Measurements from ENCODE around the gene TKTL1.

The TKTL1 gene

DNA sequence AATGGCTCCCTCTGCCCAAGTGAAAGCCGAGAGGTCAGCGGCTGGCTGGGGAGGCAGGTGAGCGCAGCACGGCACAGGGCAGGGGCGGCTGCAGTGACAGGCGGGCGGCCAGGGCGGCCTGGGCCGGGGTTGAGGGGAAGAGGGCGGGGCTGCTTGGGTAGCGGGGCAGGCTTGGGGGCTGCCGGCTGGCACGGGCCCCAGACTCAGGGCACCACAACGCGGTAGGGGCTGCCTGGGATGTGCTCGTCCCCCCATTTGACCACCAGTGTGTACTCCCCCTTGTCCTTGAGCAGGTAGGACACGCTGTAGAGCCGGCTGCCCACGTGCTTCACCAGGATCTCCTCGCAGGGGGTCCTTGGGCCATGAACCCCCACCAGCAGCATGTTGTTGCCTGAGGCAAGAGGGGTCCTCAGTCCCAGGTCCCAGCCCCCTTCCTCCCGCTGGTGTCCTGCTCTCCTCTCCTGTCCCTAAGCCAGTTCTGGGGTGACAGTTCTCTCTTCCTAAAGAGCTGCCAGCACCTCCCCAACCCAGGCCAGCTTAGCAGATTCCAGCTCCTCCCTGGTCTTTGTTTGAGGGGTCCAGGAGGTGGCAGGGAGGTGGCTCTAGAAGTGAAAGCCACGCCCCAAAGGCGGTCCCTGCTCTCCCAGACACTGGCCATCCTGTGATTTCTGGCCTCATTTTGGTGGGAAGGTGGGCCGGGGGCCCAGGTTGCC, 53.2 kb downstream of the TKTL1 start:
- no peak for DNase-seq

DNA sequence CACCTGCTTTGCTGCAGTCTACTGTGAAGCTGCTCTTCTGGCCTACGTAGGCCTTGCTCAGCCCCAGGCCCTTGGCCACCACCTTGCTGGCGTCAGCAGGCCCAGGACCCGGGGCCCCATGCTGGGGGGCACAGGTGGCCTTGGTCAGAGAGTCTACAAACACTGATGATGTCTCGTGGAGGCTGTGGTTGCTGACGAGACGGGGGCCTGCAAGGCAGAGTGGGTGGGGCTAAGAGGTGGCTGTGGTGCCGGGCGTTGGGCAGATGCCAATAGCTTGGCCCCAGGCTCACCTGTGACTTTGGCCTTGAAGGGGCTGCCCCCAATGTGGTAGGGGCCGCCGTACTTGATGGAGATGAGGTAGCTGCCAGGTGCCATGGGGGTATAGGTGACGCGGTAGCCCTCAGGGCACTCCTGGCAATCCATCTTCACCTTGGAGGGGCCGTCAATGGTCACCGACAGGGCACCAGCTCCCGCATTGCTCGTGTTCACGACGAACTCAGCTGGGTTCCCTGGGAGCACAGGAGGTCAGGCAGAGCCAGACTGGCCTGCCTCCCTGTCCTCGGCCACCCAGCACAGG, 53.9 kb downstream of the TKTL1 start:
- no peak for DNase-seq

DNA sequence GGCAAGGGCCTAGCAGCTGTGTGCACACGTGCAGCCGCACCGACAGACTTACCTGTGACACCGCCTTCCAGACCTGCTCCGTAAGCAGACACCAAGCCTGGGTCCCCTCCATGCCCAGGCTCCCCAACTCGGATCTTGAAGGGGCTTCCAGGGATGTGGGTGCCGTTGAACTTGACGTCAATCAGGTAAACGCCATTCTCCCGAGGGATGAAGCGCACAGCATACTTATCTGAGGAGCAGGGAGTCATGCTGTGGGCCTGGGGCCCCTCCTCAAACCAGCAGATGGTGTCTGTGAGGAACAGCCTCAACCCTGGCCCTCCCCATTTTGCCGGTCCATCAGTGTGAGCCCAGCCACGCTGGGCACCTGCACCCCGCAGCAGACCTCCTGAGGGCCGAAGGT, 54.4 kb downstream of the TKTL1 start:
- no peak for DNase-seq

DNA sequence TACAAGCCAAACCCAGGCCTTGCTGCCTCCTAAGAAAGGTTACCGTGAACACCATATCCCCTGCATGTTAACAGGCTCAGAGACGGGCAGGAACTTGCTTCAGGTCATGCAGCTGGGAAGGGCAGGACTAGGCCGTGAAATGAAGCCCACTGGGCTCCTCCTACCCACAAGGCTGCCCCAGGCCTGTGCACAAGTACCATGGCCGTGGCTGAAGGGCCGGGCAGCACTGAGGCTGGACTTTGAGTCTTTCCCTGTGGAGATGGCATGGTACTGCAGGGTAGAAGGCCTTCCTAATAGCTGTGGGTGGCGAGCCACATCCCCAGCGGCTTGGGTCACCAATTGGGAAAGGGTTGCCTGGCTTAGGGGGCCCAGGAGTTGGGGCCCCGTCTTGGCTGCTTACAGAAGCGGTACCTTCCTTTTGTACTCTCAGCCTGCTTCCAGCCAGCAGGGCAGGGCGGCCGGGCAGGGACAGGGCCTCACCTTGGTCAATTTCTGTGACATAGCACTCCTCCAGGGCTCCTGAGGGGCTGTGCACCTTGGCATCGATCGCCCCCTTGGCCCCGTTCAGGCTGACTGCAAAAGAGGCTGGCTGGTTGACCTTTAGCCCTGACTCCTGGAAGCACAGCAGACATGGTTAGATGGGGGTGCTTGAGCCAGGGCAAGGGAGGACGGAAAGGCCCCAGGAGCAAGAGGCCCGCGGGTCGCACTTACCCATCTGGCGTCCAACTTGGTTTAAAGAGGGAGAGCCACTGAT, 55.0 kb downstream of the TKTL1 start:
- no peak for DNase-seq

DNA sequence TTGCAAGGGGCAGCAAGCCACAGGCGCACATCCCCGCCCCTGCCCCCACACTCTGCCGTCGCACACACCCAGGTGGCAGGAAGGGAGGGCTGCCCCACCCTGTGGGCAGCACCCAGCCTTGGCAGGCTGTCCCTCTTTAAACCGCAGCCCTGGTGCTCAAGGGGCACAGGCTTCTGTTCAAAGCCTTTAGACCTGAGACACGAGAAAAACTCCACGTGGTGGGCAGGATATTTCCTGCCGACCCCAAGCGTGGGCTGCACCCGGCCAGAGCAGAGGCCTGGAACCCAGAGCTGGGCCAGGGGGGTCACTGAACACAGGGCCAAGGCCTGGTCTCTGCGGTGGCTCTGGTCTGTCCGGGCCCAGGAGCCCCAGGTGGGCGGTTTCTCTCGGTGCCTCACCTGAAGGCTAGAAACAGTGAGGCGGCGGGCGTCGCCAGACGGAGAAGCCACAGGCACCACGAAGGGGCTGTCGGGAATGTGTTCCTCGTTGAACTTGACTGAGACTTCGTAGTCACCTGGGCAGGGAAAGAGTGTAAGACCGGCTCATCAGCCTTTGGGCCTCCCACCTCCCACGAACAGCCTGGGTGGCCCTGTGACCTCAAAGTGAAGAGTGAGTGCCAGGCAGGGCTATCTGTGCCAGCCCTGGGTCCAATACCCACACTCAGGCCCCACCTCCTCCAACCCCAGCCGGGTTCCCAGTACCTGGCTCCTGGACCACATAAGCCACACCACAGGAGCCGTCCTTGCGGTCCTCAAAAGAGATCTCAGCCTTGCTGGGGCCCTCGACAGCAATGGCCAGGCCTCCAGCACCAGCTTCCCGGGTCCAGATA, 55.8 kb downstream of the TKTL1 start:
- no peak for DNase-seq

DNA sequence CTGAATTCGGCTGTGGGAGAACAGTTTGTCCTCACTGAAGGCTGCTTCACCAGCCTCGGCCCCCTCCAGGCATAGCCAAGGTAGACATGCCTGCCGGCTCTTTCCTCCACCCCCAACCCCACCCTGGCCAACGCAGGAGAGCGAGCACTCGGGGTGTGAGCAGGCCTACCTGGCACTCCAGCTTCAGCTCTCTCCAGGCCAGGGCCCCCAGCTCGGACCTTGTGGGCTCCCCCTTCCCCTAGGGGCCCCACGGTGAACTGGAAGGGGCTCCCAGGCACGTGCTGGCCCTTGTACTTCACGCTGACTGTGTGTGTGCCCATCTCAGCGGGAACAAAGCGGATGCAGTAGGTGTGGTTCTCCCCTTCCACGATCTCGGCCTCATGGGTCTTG, 56.4 kb downstream of the TKTL1 start:
- no peak for DNase-seq

DNA sequence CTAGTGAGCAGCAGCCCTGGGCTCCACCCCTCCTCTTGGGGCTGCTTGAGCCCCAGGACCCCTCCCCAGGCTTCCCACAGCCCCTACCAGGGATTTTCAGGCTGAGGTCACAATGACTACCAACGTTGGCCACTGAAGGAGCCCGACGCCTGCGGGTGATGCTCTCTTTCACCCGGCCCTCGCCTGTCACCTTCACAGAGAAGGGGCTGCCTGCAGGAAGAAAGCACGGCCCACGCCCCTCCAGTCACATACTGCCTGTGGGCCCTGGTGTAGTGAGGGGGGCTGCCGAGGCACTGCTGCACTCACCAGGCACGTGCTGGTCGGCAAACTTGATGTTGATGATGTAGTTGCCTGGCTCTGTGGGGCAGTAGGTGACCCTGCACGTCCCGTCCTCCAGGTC, 56.9 kb downstream of the TKTL1 start:
- DNase-seq: no peak

DNA sequence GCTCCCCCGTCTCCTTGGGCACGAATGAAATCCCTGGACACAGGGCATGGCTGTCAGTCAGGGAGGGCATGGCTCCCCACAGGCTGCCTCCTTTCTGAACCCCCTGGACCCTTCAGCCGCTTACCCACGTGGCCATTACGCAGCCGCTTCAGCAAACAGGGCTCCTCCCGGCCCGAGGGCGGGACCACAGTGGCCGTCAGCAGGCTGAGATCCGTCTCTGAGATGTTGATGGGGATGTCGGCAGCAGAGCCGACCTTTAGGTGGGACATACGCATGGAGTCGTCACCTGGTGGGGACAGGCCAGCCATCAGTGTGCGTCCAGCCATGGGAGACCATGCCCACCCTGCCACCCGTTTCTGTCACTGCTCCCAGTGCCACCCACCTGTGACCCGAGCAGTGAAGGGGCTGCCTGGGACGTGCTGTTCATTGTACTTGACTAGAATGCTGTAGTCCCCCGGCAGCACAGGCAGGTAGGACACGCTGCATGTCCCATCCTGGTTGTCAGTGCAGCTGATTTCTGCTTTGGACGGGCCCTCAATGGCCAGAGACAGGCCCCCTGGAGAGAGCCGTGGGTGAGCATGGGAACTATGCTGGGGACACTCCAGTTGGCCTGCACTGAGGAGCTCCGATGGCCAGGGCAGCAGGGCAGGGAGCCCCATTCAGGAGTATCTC, 57.7 kb downstream of the TKTL1 start:
- no peak for DNase-seq

DNA sequence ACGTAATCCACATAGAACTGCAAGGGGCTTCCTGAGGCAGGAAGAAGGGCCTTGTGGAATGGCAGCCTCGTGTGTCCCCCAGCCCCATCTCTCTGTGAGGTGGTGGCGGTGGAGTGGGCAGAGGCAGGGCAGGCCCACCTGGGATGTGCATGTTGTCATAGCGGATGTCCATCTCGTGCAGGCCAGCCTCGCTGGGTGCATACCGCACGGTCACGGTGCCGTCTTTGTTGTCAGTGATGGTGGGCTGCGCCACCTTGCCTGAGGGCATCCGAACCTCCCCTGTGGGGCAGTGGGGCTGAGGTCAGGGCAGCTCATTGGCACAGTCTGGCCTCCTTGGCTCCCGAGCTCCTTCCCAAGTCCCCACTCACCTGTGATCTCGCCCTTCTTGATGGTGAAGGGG, 58.4 kb downstream of the TKTL1 start:
- DNase-seq: no peak

DNA sequence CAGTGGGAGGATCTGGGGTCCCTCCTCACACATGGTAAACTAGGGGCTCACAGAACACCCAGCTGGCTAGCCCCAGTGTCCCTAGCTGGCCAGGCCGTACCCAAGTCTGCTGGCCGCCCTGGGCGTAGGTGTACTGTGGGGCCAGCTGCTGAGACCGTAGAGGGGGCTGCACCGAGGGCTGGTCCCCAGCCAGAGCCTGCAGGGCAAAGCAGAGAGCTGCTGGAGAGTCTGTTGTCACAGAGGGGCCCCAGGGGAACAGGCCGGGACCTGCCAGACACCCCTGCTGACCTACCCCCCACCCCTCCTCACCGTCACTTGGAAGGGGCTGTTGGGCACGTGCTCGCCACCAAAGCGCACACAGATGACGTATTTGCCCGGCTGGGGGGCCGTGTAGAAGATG, 58.9 kb downstream of the TKTL1 start:
- DNase-seq: no peak

DNA sequence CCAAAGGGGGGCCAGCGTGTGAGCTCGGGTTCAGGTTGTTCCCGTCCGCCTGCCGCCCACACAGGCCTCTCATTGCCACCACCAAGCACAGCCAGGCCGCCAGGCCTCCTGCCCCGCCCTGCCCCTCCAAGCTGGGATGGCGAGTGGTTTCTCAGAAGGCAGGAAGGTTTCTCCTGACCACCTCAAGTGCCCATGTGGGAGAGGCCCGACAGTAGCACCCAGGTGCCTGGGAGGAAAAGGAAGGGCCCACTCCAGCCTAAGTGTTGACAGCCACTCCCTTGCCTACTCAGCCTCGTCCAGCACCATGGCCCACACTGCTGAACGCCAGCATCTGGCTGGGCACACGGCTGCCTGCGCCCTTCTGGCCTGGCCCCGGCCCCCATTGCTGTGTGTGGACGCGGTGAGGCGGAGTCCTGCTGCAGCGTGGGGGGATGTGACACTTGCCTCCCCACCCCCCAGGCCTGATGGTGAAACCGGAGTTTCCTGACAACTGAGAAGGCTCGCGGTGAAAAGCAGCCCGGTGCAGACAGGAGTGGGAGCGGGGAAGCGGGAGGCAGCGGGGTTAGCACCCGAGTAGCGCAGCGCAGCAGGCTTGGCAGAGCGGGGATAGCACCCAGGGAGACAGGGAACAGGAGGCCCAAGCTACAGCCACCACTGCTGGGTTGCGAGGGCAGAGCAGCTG, 59.6 kb downstream of the TKTL1 start:
- DNase-seq: no peak

DNA sequence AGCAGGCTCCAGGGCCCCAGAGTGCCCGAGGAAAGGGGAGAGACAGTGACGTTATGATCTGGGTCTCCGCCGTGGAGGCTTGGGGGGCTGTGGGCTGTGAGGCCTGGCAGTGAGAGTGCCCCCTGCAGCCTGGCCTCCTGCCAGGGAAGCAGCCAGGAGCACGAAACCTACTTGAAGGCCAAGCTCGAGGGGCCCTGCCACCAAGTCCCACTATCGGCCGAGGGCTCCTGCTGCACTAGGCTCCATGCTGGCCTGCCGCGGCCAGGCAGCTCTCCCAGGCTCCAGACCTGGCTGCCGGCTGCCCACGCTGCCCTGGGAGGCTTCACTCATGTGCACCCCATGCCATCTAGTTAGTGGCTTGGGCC, 60.2 kb downstream of the TKTL1 start:
- DNase-seq: no peak

DNA sequence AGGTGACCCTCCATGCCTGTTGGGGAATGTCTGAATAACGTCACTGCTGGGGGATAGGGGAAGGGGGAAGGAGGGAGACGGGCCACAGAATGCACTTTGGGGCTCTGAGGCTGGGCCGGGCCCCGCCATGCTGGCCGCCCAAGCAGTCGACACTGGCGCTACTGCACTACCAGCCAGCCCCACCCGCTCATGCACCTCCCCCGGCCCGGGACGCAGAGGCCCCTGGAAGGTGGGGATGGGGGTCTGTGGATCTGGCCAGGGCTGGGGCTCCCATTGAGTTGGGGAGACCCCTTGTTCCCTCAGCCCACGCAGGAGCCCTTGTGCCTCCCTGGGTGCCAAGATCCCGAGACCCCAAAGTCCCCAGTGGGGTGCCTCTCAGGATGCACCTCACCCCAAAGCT, 61.0 kb downstream of the TKTL1 start:
- DNase-seq: no peak

DNA sequence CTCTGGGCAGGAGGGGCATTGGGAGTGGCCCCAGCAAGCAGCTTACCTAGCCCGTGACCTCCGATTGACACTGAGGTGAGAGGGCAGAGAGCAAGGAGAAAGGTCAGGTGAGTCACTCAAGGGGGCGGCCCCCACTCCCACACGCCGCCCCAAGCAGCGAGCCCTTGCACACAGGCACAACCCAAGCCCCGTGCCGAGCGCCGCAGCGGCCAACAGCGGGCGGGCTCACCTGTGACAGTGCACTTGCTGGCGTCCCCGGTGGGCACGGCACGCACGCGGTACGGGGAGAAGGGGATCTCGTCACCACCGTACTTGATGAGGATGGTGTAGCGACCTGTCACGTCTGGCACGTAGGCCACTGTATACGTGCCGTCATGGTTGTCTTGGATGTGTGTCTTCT, 61.6 kb downstream of the TKTL1 start:
- no peak for DNase-seq

DNA sequence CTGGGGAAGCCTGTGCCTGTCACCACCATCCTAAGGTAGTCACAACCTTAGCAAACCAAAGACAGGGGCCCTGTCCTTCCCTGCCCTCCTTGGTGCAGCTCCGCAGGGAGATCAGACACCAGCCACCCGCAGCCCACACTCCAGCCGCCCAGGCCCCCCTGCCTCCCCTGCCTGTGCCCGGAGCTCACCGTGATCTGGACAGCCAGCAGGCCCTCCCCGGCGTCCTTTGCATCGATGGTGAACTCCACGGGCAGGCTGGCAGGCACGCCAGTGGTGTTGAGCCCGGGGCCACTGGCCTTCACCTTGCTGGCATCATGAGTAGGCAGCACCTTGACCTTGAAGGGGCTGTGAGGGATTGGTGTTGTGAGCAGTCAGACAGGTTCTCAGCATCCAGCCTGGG, 62.4 kb downstream of the TKTL1 start:
- DNase-seq: no peak

DNA sequence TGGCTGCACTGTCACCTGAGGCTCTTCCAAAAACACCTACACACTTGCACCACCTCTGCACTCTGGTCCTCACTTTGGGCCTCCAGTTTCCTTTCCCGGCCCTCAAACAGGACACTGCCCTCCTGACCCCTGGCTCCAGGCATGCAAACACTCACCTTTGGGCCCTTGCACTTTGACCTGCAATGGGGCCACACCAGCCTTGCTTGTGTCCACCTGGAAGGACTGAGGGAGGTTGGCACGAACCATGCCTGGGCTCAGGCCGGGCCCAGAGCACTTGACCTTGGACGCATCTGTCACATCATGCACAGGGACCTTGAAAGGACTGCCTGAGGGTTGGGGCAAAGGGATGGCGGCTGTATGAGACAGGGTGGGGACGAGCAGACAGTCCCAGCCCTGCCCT, 63.2 kb downstream of the TKTL1 start:
- DNase-seq: no peak

DNA sequence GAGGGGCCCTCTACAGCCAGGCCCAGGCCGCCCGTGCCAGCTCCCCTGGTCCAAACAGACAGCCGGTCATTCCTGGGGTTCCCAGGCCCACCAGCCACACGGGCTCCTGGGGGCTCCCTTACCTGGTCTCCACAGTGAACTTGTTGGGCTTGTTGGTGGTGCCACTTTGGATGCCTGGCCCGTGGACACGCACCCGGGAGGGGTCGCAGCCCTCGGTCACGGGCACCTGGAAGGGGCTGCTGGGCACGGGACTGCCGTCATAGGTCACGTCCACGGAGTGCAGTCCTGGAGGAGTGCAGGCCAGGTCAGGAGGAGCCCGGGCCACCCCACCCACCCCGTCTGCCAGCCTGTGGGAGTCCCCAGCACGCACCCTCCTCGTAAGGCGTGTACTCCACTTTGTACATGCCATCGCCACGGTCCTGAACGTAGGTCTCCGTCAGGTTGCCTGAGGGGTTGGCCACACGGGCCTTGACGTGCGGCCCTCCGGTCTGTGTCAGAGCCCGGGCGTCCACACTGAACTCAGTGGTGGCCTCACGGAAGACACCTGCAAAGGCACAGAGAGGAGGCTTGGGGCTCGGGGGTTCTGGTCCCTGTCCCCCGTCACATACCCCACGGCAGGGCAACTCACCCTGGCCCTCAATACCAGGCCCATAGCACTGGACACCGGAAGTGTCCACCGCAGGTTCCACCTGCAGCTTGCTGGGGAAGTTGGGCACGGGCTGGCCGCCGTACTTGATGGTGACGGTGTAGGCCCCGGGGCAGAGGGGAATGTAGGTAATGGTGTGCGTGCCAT, 64.0 kb downstream of the TKTL1 start:
- DNase-seq: no peak

DNA sequence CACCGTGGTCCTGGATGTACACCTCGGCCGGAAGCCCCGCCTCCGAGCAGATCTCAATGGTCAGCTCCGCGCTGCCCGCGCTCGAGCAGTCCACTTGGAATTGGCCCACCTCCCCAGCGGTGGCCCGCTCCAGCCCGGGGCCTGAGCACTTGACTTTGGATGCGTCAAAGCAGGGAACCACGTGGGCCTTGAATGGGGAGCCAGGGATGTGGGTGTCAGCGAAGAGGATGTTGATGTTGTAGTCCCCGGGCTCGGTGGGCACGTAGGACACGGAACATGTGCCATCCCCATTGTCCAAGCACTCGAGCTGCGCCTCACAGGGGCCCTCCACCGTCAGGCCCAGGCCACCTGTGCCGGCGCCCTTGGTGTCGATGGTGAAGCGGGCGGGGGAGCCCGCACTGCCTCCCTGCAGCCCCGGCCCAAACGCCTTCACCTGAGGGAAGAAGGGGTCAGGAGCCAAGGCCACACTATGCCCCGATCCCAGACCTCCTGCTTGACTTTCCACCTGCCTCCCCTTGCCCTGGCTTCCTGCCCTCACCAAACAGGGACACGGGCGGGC, 64.6 kb downstream of the TKTL1 start:
- DNase-seq: no peak

DNA sequence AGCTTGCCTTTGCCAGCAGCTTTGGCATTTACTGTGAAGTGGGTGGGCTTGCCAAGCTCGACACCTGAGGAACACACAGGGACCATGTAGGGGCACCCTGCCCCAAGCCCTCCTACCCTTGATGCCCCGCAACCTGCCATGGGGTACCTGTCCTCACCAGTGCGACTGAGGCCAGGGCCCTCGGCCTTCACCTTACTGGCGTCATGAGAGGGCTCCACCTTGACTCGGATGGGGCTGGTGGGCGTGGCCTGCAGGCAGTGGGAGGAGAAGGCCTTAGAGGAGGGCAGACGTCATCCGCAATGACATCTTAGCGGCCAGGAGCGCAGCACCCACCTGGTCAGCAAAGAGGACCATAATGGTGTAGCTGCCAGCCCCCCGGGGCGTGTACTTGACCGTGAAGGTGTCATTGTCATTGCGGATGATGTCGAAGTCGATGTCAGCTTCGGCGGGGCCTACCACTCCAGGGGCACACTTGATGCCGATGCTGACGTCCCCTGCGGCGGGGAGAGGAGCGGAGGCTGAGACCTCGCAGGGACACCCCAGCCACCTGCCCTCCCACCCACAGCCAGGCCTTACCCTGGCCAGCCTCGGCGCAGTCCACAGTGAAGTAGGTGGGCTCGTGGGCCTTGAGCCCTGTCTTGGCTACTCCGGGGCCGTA, 66.6 kb downstream of the TKTL1 start:
- no peak for DNase-seq

DNA sequence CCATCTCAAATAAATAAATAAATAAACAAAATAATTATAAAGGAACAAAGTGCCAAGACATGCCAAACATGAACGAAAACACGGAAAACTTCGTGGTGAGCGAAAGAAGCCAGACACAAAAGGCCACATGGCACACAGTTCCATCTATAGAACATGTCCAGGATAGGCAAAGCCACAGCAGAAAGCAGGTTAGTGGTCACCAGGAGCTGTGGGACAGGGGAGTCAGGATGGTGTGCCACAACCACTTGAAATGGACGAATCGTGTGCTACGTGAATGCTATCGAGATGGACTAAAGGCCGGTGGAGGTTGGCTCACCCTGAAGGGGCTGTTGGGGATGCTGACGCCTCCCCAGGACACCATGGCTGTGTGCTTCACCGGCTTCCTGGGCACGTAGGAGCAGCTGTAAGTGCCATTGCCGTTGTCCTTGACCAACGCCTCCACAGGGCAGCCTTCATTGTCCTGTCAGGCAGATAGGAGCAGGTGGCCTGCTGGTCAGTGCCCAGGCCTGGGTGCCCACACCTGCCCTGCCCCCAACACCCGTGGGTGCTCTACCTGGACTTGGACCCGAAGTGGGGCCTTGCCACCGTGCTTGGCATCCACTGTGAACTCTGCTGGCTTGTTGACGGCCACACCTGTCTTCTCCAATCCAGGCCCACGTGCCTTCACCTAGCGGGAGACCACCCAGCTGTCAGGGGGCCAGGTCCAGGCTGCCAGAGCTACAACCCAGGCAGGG, 68.3 kb downstream of the TKTL1 start:
- DNase-seq: no peak
